ENCODE measurements around the gene KIT.

Gene KIT

GRCh38 chr4:54750341-54750740 is 92.6 kb downstream of the KIT start:
- DNase-seq: no peak

- DNase-seq: no peak
These were observed 96.6 kb downstream of the KIT start for GRCh38 chr4:54754394-54754793.

GRCh38 chr4:54764476-54764875 is 106.7 kb downstream of the KIT start:
- DNase-seq: no peak

- DNase-seq: no peak
These were observed 109.6 kb downstream of the KIT start for GRCh38 chr4:54767376-54767775.

- no peak for DNase-seq
These were observed 115.3 kb downstream of the KIT start for GRCh38 chr4:54773022-54773421.

- no peak for DNase-seq
These were observed 121.3 kb downstream of the KIT start for GRCh38 chr4:54779036-54779435.

- DNase-seq: no peak
These were observed 121.9 kb downstream of the KIT start for GRCh38 chr4:54779476-54780148.

GRCh38 chr4:54780149-54780495 is 122.4 kb downstream of the KIT start:
- DNase-seq: no peak

GRCh38 chr4:54781756-54782155 is 124.0 kb downstream of the KIT start:
- DNase-seq: no peak

GRCh38 chr4:54783402-54784110 is 125.8 kb downstream of the KIT start:
- DNase-seq: no peak

GRCh38 chr4:54784161-54784671 is 126.5 kb downstream of the KIT start:
- DNase-seq: no peak
